Panc1 (cell line): ENCODE measurements around the gene DGLUCY. TPM values are rescaled to one million over a fixed set of nuclear protein-coding genes. Genes with fewer than 3 reads are reported as not detected.
"Not testable (repeated sequence)": the region's sequence is repeated elsewhere in the genome, so short reads cannot be mapped to it uniquely, and the experiment has no call there.

Source experiments
- ATAC-seq: fragments of 200-7000 bp; cut with Tn5 transposase; 2 replicates; pipeline ENCODE4 v1.9.1; 2020; ENCODE audit warnings: mild to moderate bottlenecking, moderate library complexity
- BruUV-seq: library from RNA; stranded (reverse); fragments of 400-500 nt; replicated peaks from 2 replicates; lab custom pipeline; 2021; lab: Mats Ljungman, UMichigan
- CTCF ChIA-PET: fragments of 300-600 bp; sonication (Branson Sonifier 250); formaldehyde crosslinking; loops from one replicate; lab custom pipeline; 2022; ENCODE audit warnings: antibody characterized with exemption; lab: Charles Lee
- POLR2A ChIA-PET: fragments of 300-600 bp; sonication (Branson Sonifier 250); formaldehyde crosslinking; loops from one replicate; lab custom pipeline; 2022; ENCODE audit warnings: antibody characterized with exemption; lab: Charles Lee
- DNase-seq: peaks from one replicate; pipeline ENCODE4 v3.0.0-alpha.2; 2010; ENCODE audit warnings: low read depth, low spot score
- H3K27ac ChIP-seq: 2 replicates; pipeline ENCODE4 v1.5.1; 2011; ENCODE audit warnings: mild to moderate bottlenecking, low read length, inconsistent platforms
- H3K27me3 ChIP-seq: fragments of 200-500 bp; sonication (Bioruptor generic); 2 replicates; pipeline ENCODE4 v1.6.0; 2014; ENCODE audit warnings: low read length, inconsistent platforms; ENCODE audit not compliant: control insufficient read depth, insufficient read depth
- H3K36me3 ChIP-seq: fragments of 200-500 bp; sonication (Bioruptor generic); 2 replicates; pipeline ENCODE4 v1.5.1; 2014; ENCODE audit warnings: inconsistent platforms, mild to moderate bottlenecking, low read length, moderate library complexity; ENCODE audit not compliant: control insufficient read depth, insufficient read depth
- H3K4me1 ChIP-seq: 2 replicates; pipeline ENCODE4 v1.5.1; 2011; ENCODE audit warnings: inconsistent platforms, mild to moderate bottlenecking, low read length, moderate library complexity; ENCODE audit not compliant: control insufficient read depth, insufficient read depth
- H3K4me3 ChIP-seq, 2 experiments: 2 replicates each; pipeline ENCODE4 v1.5.1; 2011 to 2012; ENCODE audit warnings: low read depth in 2 of 2, low read length in 2 of 2, mild to moderate bottlenecking in 2 of 2, inconsistent platforms in 1 of 2, moderate library complexity in 1 of 2
- H3K9me3 ChIP-seq: fragments of 200-500 bp; sonication (Bioruptor generic); 2 replicates; pipeline ENCODE4 v1.5.1; 2014; ENCODE audit warnings: low read depth, mild to moderate bottlenecking, inconsistent platforms, low read length, moderate library complexity; ENCODE audit not compliant: control insufficient read depth, insufficient read depth
- POLR2AphosphoS5 ChIP-seq: IDR thresholded peaks from 2 replicates; pipeline ENCODE4 v1.6.1; 2012; ENCODE audit warnings: mild to moderate bottlenecking, low read depth, low read length, moderate library complexity
- SIN3A ChIP-seq: IDR thresholded peaks from 2 replicates; pipeline ENCODE4 v1.6.1; 2012; ENCODE audit warnings: low read depth, mild to moderate bottlenecking, low read length, moderate library complexity, borderline replicate concordance; ENCODE audit not compliant: insufficient read depth
- TCF7L2 ChIP-seq: IDR thresholded peaks from 2 replicates; pipeline ENCODE4 v1.6.1; 2011; ENCODE audit warnings: mild to moderate bottlenecking, low read depth, low read length, inconsistent platforms
- in situ Hi-C: cut with HindIII; loops from 2 replicates; pipeline ENCODE4 v1.10.0; 2016; ENCODE audit warnings: low sequenced_read_pairs, low pct_unique_long_range_greater_than_20kb
- intact Hi-C: fragments of 100-400 bp; cut with micrococcal nuclease; formaldehyde crosslinking; loops from one replicate; pipeline ENCODE4 v1.10.0; 2022; ENCODE audit not compliant: unreplicated experiment
- total RNA-seq: library from RNA; stranded (reverse); gene quantifications from one replicate; pipeline ENCODE4 v1.2.1, GENCODE V29; 2021; ENCODE audit not compliant: unreplicated experiment
- TF ChIP-seq, protein P1 (sequence below): fragments of 450-650 bp; IDR thresholded peaks from 2 replicates; pipeline ENCODE4 v1.5.1; 2017; ENCODE audit warnings: mild to moderate bottlenecking
- TF ChIP-seq, protein P2 (sequence below), 2 experiments: IDR thresholded peaks; 2 replicates each; pipeline ENCODE4 v1.6.1; 2011 to 2012; ENCODE audit warnings: low read depth in 2 of 2, control low read depth in 1 of 2, low read length in 1 of 2, mild to moderate bottlenecking in 1 of 2, moderate library complexity in 1 of 2; ENCODE audit not compliant: insufficient read depth in 1 of 2

DGLUCY gene
- total RNA-seq, 1 experiment from 2014 or later = 21.3 TPM

DNA sequence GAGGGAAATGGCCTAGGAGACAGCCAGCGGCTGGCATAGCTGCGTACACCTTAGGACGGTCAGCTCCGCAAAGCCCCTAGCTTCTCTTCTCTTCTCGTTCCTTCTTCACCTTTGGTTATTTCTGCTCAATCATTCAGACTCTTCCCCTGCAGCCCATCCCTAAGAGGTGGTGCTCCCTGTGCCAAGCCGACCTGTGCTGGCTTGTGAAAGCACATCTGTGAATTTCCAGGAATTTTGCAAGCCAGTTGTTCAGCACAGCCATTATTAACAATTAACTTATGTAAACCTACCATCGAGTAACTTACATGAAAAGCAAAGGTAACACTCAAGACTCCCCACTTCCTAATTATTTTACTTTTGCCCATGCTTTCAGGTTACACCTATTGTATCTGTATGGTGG is 151.5 kb downstream of the DGLUCY start:
- intact Hi-C loops (no loop called here), in situ Hi-C loops (no loop called here)
- H3K36me3 ChIP-seq = no peaks in the 10 kb centered on the region
- BruUV-seq = no TSS peak
- no peaks in the 10 kb centered on the region for H3K4me1 ChIP-seq
- no peak overlapping the region for H3K27ac ChIP-seq
- TF ChIP-seq POLR2AphosphoS5 (no peak), TCF7L2 (no peak), SIN3A (no peak)
- TF ChIP-seq, protein P1, sequence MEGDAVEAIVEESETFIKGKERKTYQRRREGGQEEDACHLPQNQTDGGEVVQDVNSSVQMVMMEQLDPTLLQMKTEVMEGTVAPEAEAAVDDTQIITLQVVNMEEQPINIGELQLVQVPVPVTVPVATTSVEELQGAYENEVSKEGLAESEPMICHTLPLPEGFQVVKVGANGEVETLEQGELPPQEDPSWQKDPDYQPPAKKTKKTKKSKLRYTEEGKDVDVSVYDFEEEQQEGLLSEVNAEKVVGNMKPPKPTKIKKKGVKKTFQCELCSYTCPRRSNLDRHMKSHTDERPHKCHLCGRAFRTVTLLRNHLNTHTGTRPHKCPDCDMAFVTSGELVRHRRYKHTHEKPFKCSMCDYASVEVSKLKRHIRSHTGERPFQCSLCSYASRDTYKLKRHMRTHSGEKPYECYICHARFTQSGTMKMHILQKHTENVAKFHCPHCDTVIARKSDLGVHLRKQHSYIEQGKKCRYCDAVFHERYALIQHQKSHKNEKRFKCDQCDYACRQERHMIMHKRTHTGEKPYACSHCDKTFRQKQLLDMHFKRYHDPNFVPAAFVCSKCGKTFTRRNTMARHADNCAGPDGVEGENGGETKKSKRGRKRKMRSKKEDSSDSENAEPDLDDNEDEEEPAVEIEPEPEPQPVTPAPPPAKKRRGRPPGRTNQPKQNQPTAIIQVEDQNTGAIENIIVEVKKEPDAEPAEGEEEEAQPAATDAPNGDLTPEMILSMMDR = no peak
- TF ChIP-seq, protein P2, sequence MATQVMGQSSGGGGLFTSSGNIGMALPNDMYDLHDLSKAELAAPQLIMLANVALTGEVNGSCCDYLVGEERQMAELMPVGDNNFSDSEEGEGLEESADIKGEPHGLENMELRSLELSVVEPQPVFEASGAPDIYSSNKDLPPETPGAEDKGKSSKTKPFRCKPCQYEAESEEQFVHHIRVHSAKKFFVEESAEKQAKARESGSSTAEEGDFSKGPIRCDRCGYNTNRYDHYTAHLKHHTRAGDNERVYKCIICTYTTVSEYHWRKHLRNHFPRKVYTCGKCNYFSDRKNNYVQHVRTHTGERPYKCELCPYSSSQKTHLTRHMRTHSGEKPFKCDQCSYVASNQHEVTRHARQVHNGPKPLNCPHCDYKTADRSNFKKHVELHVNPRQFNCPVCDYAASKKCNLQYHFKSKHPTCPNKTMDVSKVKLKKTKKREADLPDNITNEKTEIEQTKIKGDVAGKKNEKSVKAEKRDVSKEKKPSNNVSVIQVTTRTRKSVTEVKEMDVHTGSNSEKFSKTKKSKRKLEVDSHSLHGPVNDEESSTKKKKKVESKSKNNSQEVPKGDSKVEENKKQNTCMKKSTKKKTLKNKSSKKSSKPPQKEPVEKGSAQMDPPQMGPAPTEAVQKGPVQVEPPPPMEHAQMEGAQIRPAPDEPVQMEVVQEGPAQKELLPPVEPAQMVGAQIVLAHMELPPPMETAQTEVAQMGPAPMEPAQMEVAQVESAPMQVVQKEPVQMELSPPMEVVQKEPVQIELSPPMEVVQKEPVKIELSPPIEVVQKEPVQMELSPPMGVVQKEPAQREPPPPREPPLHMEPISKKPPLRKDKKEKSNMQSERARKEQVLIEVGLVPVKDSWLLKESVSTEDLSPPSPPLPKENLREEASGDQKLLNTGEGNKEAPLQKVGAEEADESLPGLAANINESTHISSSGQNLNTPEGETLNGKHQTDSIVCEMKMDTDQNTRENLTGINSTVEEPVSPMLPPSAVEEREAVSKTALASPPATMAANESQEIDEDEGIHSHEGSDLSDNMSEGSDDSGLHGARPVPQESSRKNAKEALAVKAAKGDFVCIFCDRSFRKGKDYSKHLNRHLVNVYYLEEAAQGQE (IDR thresholded peaks at IDR 0.05; ENCODE audit: insufficient read depth in 1 of 2, low read depth in 2 of 2, low read length in 1 of 2) = no peak
- ATAC-seq (no peak), DNase-seq (no peak)
- H3K27me3 ChIP-seq = no peaks in the 10 kb centered on the region
- H3K4me3 ChIP-seq = no peak overlapping the region
- ChIA-PET CTCF (no interaction called here), POLR2A (no interaction called here)
- no peaks in the 10 kb centered on the region for H3K9me3 ChIP-seq

DNA sequence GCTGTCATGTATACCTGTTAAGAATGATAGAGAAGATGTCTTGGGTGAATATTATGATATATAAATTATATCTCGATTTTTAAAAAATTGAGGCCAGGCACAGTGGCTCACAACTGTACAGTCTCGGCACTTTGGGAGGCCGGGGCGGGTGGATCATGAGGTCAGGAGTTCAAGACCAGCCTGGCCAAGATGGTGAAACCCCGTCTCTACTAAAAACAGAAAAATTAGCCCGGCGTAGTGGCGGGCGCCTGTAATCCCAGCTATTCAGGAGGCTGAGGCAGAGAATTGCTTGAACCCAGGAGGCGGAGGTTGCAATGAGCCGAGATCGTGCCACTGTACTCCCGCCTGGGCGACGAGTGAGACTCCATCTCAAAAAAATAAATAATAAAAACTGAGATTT is 152.4 kb downstream of the DGLUCY start:
- intact Hi-C loops, H3K4me3 ChIP-seq, H3K27me3 ChIP-seq, in situ Hi-C loops, ATAC-seq, DNase-seq, CTCF ChIA-PET, H3K9me3 ChIP-seq, BruUV-seq, H3K4me1 ChIP-seq, H3K36me3 ChIP-seq, POLR2A ChIA-PET, H3K27ac ChIP-seq: not testable (repeated sequence)

DNA sequence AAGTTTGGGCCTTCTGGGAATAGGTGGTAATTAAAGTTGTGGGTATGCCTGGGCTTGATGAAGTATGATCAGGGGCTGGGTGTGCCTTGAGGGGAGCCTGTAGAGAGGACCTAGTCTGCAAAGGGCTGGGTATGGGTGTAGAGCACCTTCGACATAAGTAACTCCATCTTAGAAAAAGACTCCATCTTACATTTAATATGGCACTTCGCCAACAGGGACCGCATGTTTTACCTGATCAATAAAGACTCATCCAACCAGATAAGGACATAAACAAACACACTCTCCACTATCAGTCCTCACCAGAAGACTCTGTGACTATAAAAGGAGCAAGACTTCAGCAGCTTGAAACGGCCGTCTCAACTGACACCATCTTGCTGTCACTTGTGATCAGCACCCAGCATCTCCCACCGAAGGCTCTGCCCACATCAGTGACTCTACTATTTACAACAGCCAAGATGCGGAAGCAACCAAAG is 154.1 kb downstream of the DGLUCY start:
- no peak overlapping the region for H3K27ac ChIP-seq
- no peaks in the 10 kb centered on the region for H3K9me3 ChIP-seq
- in situ Hi-C loops (no loop called here), intact Hi-C loops (no loop called here)
- ATAC-seq (no peak), DNase-seq (no peak)
- TF ChIP-seq TCF7L2 (no peak), POLR2AphosphoS5 (no peak), SIN3A (no peak)
- TF ChIP-seq, protein P2 (IDR thresholded peaks at IDR 0.05; ENCODE audit: insufficient read depth in 1 of 2, low read depth in 2 of 2, low read length in 1 of 2) = no peak
- TF ChIP-seq, protein P1 = no peak
- no peaks in the 10 kb centered on the region for H3K36me3 ChIP-seq
- ChIA-PET POLR2A (interaction anchor here (0.7 kb wide), 1 partner anchor 373 kb away, joined by 3 read pairs; no protein-coding TSS in a partner anchor), CTCF (interaction anchor here (0.6 kb wide), 1 partner anchor 32 kb away, joined by 4 read pairs; no protein-coding TSS in a partner anchor)
- BruUV-seq = no TSS peak
- H3K4me1 ChIP-seq = no peaks in the 10 kb centered on the region
- no peak overlapping the region for H3K4me3 ChIP-seq
- H3K27me3 ChIP-seq = no peaks in the 10 kb centered on the region
